Neutrophil (primary cell): Measurements from ENCODE around the gene TPSD1.
A peak's percentile ranks its signal among the peaks of the same experiment; 100 is the strongest.

ENCODE experiments used
- H3K27ac ChIP-seq: fragments of 200-600 bp; sonication (generic); 2 replicates; pipeline ENCODE4 v1.5.1; 2016; ENCODE audit warnings: mild to moderate bottlenecking, moderate library complexity
- H3K27me3 ChIP-seq: fragments of 200-600 bp; sonication (generic); 2 replicates; pipeline ENCODE4 v1.6.0; 2016; ENCODE audit warnings: mild to moderate bottlenecking
- H3K36me3 ChIP-seq: fragments of 200-600 bp; sonication (generic); 2 replicates; pipeline ENCODE4 v1.5.1; 2017
- H3K4me1 ChIP-seq, 2 experiments: fragments of 200-600 bp in 1 of 2; sonication (generic) in 1 of 2; 1 replicate in 1 of 2; 2 replicates in 1 of 2; pipeline versions ENCODE4 v1.5.1 to v1.6.1; 2013 to 2016; ENCODE audit warnings: low read depth in 1 of 2, low read length in 1 of 2, mild to moderate bottlenecking in 1 of 2, moderate library complexity in 1 of 2; ENCODE audit not compliant: control insufficient read depth in 1 of 2, insufficient read depth in 1 of 2
- H3K4me3 ChIP-seq, 2 experiments: fragments of 200-600 bp in 1 of 2; sonication (generic) in 1 of 2; 1 replicate in 1 of 2; 2 replicates in 1 of 2; pipeline ENCODE4 v1.5.1; 2013 to 2016; ENCODE audit warnings: low read depth in 1 of 2, low read length in 1 of 2, mild to moderate bottlenecking in 1 of 2, moderate library complexity in 1 of 2
- H3K9me3 ChIP-seq: fragments of 200-600 bp; sonication (generic); 2 replicates; pipeline ENCODE4 v1.5.1; 2016
- CTCF ChIP-seq: fragments of 200-600 bp; sonication (generic); IDR thresholded peaks from 2 replicates; pipeline ENCODE4 v1.5.1; 2016; ENCODE audit warnings: antibody characterized with exemption

TPSD1 gene

GRCh38 chr16:1300664-1301476 lies 45.0 kb downstream of the TPSD1 start:
- H3K27ac ChIP-seq, result no peak overlapping the region
- H3K4me3 ChIP-seq, result peak overlapping the region in 1 of 2 experiments; percentile 28

GRCh38 chr16:1301562-1301961 lies 45.7 kb downstream of the TPSD1 start:
- Histone ChIP-seq H3K36me3 (no peaks in the 10 kb centered on the region), H3K4me1 (peaks cover 0 to 8% of the 10 kb centered on the region in 2 experiments), H3K27ac (no peak overlapping the region), H3K9me3 (no peaks in the 10 kb centered on the region), H3K27me3 (peaks cover 36% of the 10 kb centered on the region), H3K4me3 (no peak overlapping the region)
- TF ChIP-seq CTCF, result no peak

More at GRCh38 chr16:1300664-1301476, 45.0 kb downstream of the TPSD1 start:
- no peaks in the 10 kb centered on the region for H3K36me3 ChIP-seq
- H3K9me3 ChIP-seq, result no peaks in the 10 kb centered on the region
- H3K4me1 ChIP-seq, result peaks cover 0 to 8% of the 10 kb centered on the region in 2 experiments
- TF ChIP-seq CTCF, result peak; percentile 82
- H3K27me3 ChIP-seq, result peaks cover 36% of the 10 kb centered on the region

- H3K27me3 ChIP-seq, result peaks cover 21% of the 10 kb centered on the region
- H3K4me3 ChIP-seq, result no peak overlapping the region
- no peak for TF ChIP-seq CTCF
- H3K36me3 ChIP-seq, result no peaks in the 10 kb centered on the region
- H3K9me3 ChIP-seq, result no peaks in the 10 kb centered on the region
- peaks cover 14 to 22% of the 10 kb centered on the region in 2 experiments for H3K4me1 ChIP-seq
- H3K27ac ChIP-seq, result no peak overlapping the region
Measured at GRCh38 chr16:1305823-1306222, 50.0 kb downstream of the TPSD1 start.

- Histone ChIP-seq H3K4me3 (no peak overlapping the region), H3K36me3 (no peaks in the 10 kb centered on the region), H3K27ac (no peak overlapping the region), H3K27me3 (peaks cover 16% of the 10 kb centered on the region), H3K4me1 (peaks cover 19 to 22% of the 10 kb centered on the region in 2 experiments), H3K9me3 (no peaks in the 10 kb centered on the region)
- no peak for TF ChIP-seq CTCF
Measured at GRCh38 chr16:1306334-1306733, 50.5 kb downstream of the TPSD1 start.

- peak overlapping the region; percentile 94 for H3K27ac ChIP-seq
- TF ChIP-seq CTCF, result no peak
- peak overlapping the region; percentile 89 to 91 for H3K4me3 ChIP-seq
- H3K27me3 ChIP-seq, result peaks cover 5% of the 10 kb centered on the region
- peaks cover 9% of the 10 kb centered on the region for H3K36me3 ChIP-seq
- peaks cover 29 to 35% of the 10 kb centered on the region in 2 experiments for H3K4me1 ChIP-seq
- H3K9me3 ChIP-seq, result no peaks in the 10 kb centered on the region
Measured at GRCh38 chr16:1308036-1308976, 52.4 kb downstream of the TPSD1 start.
